OCI-M1 (cell line): ENCODE results near the gene SNX20.

Experiments used
- DNase-seq: peaks from one replicate; lab custom pipeline; 2025; lab: John Stamatoyannopoulos, UW

The SNX20 gene

GRCh38 chr16:50680556-50680893 is 587 bp downstream of the SNX20 start:
- no peak for DNase-seq

GRCh38 chr16:50679676-50680555 is 1.2 kb downstream of the SNX20 start:
- DNase-seq: no peak

GRCh38 chr16:50679266-50679665 is 1.8 kb downstream of the SNX20 start:
- DNase-seq: no peak

GRCh38 chr16:50678531-50678930 is 2.6 kb downstream of the SNX20 start:
- no peak for DNase-seq

GRCh38 chr16:50677351-50677750 is 3.8 kb downstream of the SNX20 start:
- DNase-seq: no peak

- no peak for DNase-seq
These were observed 4.4 kb downstream of the SNX20 start for GRCh38 chr16:50676684-50677225.

- DNase-seq: no peak
These were observed 5.2 kb downstream of the SNX20 start for GRCh38 chr16:50675686-50676610.

- DNase-seq: no peak
These were observed 6.3 kb downstream of the SNX20 start for GRCh38 chr16:50674831-50675230.

- no peak for DNase-seq
These were observed 7.4 kb downstream of the SNX20 start for GRCh38 chr16:50673496-50674275.

- peak; percentile 78 for DNase-seq
These were observed 9.4 kb downstream of the SNX20 start for GRCh38 chr16:50671644-50672260.

GRCh38 chr16:50670476-50670875 is 10.6 kb downstream of the SNX20 start:
- DNase-seq: no peak

GRCh38 chr16:50669741-50670140 is 11.4 kb downstream of the SNX20 start:
- no peak for DNase-seq

GRCh38 chr16:50668368-50669008 is 12.6 kb downstream of the SNX20 start:
- DNase-seq: no peak

- DNase-seq: peak; percentile 82
These were observed 13.4 kb downstream of the SNX20 start for GRCh38 chr16:50667497-50668367.

GRCh38 chr16:50666658-50667496 is 14.2 kb downstream of the SNX20 start:
- peak; percentile 92 for DNase-seq

- DNase-seq: peak; percentile 87
These were observed 15.8 kb downstream of the SNX20 start for GRCh38 chr16:50665128-50665878.

- no peak for DNase-seq
These were observed 16.8 kb downstream of the SNX20 start for GRCh38 chr16:50664270-50664669.

GRCh38 chr16:50662306-50662940 is 18.7 kb downstream of the SNX20 start:
- no peak for DNase-seq
